Right lobe of liver (tissue), 6 donors: ENCODE results near the gene STEAP1B. TPM values are rescaled to one million over a fixed set of nuclear protein-coding genes. Genes with fewer than 3 reads are reported as not detected.

Experiments
- ATAC-seq, 4 donors: fragments of 200-7000 bp; cut with Tn5 transposase; one replicate each; pipeline ENCODE4 v1.9.1; 2020; ENCODE audit warnings: mild to moderate bottlenecking in 4 of 4, moderate library complexity in 4 of 4
- DNase-seq, 3 donors: peaks; one replicate each; pipeline ENCODE4 v3.0.0-alpha.2; 2020
- H3K27ac ChIP-seq, 3 donors: fragments of 200-600 bp; one replicate each; pipeline ENCODE4 v1.8.0; 2022
- H3K27me3 ChIP-seq, 2 donors: fragments of 200-600 bp; one replicate each; pipeline ENCODE4 v1.8.0; 2022
- H3K36me3 ChIP-seq, 4 donors: fragments of 200-600 bp; sonication (generic) in 1 of 4; one replicate each; pipeline versions ENCODE4 v1.5.1 to v1.8.0; 2017 to 2022; ENCODE audit warnings: control low read depth in 1 of 4
- H3K4me1 ChIP-seq, 4 donors: fragments of 200-600 bp; sonication (generic) in 1 of 4; one replicate each; pipeline versions ENCODE4 v1.5.1 to v1.8.0; 2017 to 2022; ENCODE audit warnings: control low read depth in 1 of 4
- H3K4me3 ChIP-seq, 3 donors: fragments of 200-600 bp; one replicate each; pipeline ENCODE4 v1.8.0; 2022
- H3K9me3 ChIP-seq, 4 donors: fragments of 200-600 bp; sonication (generic) in 1 of 4; one replicate each; pipeline versions ENCODE4 v1.5.1 to v1.8.0; 2017 to 2022; ENCODE audit warnings: control low read depth in 1 of 4
- CTCF ChIP-seq, 4 donors: fragments of 200-600 bp in 3 of 4; fragments of 450-650 bp in 1 of 4; IDR thresholded peaks; one replicate each; pipeline versions ENCODE4 v1.5.1 to v1.8.0; 2016 to 2022; ENCODE audit warnings: antibody characterized with exemption in 4 of 4, mild to moderate bottlenecking in 2 of 4
- POLR2A ChIP-seq: fragments of 450-650 bp; IDR thresholded peaks from one replicate; pipeline ENCODE4 v1.6.1; 2017; ENCODE audit warnings: antibody characterized with exemption, mild to moderate bottlenecking
- WGBS: methylation state at CpG from one replicate; pipeline ENCODE4 v1.1.6; 2018; ENCODE audit warnings: low coverage, low lambda C conversion rate; ENCODE audit not compliant: insufficient coverage; ENCODE audit errors: missing lambda C conversion rate; 5-methylcytosine and 5-hydroxymethylcytosine counted together
- intact Hi-C, 2 donors: fragments of 100-400 bp; cut with DNase I; formaldehyde crosslinking; loops; one replicate each; pipeline versions ENCODE4 v1.11.2 to v1.14.1; 2022
- total RNA-seq, 6 experiments: library from RNA; depleted of rRNA in 2 of 6; stranded (reverse); fragments of >200 nt in 2 of 6; fragmentation: NEBNext Ultra II Directional in 3 of 6; extraction: Animal tissue kit (Norgen Biotek cat#: 25700) in 3 of 6; gene quantifications; one replicate each; pipeline versions ENCODE4 v1.1.0 to v1.2.4, GENCODE V29; 2016 to 2023
- donor health status: DM: no; HTN: yes; CAD: no.
- donor health status: DM: no; HTN: no; CAD: no.
- donor health status: DM: no; HTN: no; CAD: no.
- donor health status: DM: no; HTN: yes; CAD: no.
- donor health status: DM: no; HTN: yes; CAD: no.

The STEAP1B gene
- total RNA-seq, 6 experiments from 2014 or later = 0.25 to 0.60 TPM; not detected in 4

DNA sequence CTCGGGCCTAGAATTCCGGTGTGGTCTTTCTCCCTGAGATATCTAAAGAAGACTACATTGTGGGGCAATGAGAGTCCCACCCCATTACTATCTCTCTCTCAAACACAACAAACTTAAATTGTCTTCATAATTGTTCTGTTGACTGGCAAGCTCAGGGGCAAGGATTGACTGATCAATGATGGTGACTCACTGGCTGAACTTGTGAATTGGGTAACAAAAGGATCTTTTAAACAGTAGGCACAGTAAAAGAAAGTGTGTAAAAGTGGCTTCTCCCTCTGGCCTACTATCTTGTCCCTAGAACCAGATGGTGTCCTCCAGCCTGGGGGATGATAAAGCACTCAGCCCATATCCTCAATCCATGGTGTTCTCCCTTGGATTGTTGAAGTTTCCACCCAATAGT, 80.0 kb downstream of the STEAP1B start:
- Histone ChIP-seq H3K36me3 (no peaks in the 10 kb centered on the region), H3K9me3 (no peaks in the 10 kb centered on the region), H3K27ac (no peak overlapping the region), H3K27me3 (no peaks in the 10 kb centered on the region), H3K4me1 (no peaks in the 10 kb centered on the region), H3K4me3 (no peak overlapping the region)
- WGBS = 83% methylated on average over 1 of the region's 2 CpGs
- ATAC-seq = peak in 1 of 4 donors; percentile 43
- no peak for DNase-seq
- intact Hi-C loops = no loop called here
- TF ChIP-seq CTCF (IDR thresholded peaks at IDR 0.05) = no peak
- no peak for TF ChIP-seq POLR2A

GRCh38 chr7:22419488-22419887, 80.5 kb downstream of the STEAP1B start:
- Histone ChIP-seq H3K4me3 (no peak overlapping the region), H3K9me3 (no peaks in the 10 kb centered on the region), H3K27me3 (no peaks in the 10 kb centered on the region), H3K27ac (no peak overlapping the region), H3K4me1 (no peaks in the 10 kb centered on the region), H3K36me3 (no peaks in the 10 kb centered on the region)
- DNase-seq (no peak), ATAC-seq (no peak)
- intact Hi-C loops = no loop called here
- TF ChIP-seq CTCF (IDR thresholded peaks at IDR 0.05) (no peak), POLR2A (no peak)
- WGBS = 91% methylated on average over 5 of the region's 7 CpGs

DNA sequence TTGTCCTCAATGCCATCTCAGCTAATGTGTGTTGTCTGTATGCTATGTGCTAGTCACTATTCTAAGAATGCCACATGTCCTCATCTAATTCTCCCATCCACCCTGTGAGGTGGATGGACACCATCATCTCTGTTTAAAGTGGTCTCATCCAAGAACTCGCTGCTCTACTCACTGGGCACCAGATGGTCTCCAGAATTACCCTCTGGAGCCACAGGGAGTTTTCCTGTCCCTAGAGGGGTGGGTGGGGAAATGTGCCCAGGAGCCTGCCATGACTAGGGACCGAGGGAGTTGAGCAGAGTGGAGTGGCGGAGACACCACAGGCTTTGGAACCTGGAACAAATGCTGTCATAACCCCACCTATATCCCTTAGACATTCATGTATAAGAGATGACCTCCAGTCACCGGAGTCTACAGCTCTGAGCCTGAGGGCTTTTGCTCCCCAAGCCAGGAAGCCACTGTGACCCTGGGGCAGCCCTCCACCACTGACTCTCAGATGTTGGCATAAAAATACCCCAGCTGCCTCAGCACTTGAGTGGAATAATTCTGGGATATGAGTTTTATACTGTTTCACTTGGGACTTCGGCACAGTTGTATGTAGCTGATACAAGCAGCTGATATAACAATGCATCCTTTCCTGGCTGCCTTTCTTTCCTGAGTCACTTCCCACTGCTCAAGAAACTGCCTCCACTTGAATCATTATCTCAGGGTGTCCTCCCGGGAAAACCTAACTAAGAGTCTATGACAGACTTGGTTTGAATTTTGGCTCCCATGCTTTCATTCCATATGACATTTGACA, 81.5 kb downstream of the STEAP1B start:
- no peak overlapping the region for H3K4me3 ChIP-seq
- no peaks in the 10 kb centered on the region for H3K9me3 ChIP-seq
- no peaks in the 10 kb centered on the region for H3K27me3 ChIP-seq
- intact Hi-C loops = no loop called here
- 52% methylated on average over 3 of the region's 6 CpGs for WGBS
- no peak for ATAC-seq
- no peak for DNase-seq
- no peak overlapping the region for H3K27ac ChIP-seq
- no peak for TF ChIP-seq CTCF (IDR thresholded peaks at IDR 0.05)
- no peak for TF ChIP-seq POLR2A
- H3K36me3 ChIP-seq = no peaks in the 10 kb centered on the region
- no peaks in the 10 kb centered on the region for H3K4me1 ChIP-seq

DNA sequence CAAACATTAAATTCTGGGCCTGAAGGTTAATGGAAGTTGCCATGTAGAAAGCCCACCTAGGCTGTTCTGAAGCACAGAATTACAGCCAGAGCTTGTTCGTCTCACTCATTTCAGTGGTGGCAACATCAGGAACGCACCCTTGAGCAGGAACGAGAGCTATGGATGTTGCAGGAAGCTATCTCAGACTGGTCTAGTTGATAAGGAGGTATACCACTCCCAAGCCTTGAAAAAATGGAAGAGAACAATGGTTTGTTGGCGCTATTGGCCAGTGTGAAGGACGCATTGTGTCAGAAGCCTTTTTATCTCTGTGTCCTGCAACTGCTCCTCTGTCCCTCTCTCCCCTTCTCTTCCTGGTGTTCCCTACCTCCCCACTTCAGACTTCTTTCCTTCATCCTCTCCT, 82.1 kb downstream of the STEAP1B start:
- intact Hi-C loops = no loop called here
- H3K36me3 ChIP-seq = no peaks in the 10 kb centered on the region

More for the DNA sequence above, 82.1 kb downstream of the STEAP1B start:
- WGBS = 72% methylated on average over 5 of the region's 5 CpGs
- H3K27ac ChIP-seq = no peak overlapping the region
- TF ChIP-seq CTCF (IDR thresholded peaks at IDR 0.05) = no peak
- no peak for TF ChIP-seq POLR2A
- no peaks in the 10 kb centered on the region for H3K27me3 ChIP-seq
- DNase-seq (no peak), ATAC-seq (no peak)
- H3K9me3 ChIP-seq = no peaks in the 10 kb centered on the region
- no peaks in the 10 kb centered on the region for H3K4me1 ChIP-seq
- no peak overlapping the region for H3K4me3 ChIP-seq
